K562 (cell line): ENCODE results near the gene ZSCAN22. TPM values are rescaled to one million over a fixed set of nuclear protein-coding genes. Genes with fewer than 3 reads are reported as not detected.

ENCODE experiments used
- ARID4B ChIP-seq: sonication (generic); formaldehyde crosslinking; IDR thresholded peaks from 2 replicates; pipeline ENCODE4 v1.8.0; 2022; ENCODE audit warnings: mild to moderate bottlenecking, missing genetic modification reagents
- CSDE1 ChIP-seq, 2 experiments: fragments of 450-650 bp; IDR thresholded peaks; 2 replicates each; pipeline ENCODE4 v1.6.1; 2016; ENCODE audit warnings: mild to moderate bottlenecking in 1 of 2
- FOXJ3 ChIP-seq: sonication (generic); formaldehyde crosslinking; IDR thresholded peaks from 2 replicates; pipeline ENCODE4 v1.4.0; 2020; ENCODE audit warnings: mild to moderate bottlenecking, missing genetic modification reagents
- NEUROD1 ChIP-seq: fragments of 150-350 bp; IDR thresholded peaks from 2 replicates; pipeline ENCODE4 v1.6.1; 2014; ENCODE audit warnings: borderline replicate concordance, low read length, low read depth; ENCODE audit not compliant: partially characterized antibody
- NONO ChIP-seq, 2 experiments: fragments of 200-400 bp in 1 of 2; fragments of 450-650 bp in 1 of 2; formaldehyde crosslinking in 1 of 2; IDR thresholded peaks; 2 replicates each; pipeline ENCODE4 v1.6.1; 2017; ENCODE audit warnings: low read depth in 2 of 2, mild to moderate bottlenecking in 2 of 2, moderate library complexity in 2 of 2, low read length in 1 of 2
- NR2F6 ChIP-seq: fragments of 450-650 bp; formaldehyde crosslinking; IDR thresholded peaks from 2 replicates; pipeline ENCODE4 v1.4.0; 2020; ENCODE audit warnings: mild to moderate bottlenecking
- TBP ChIP-seq: optimal IDR thresholded peaks from 2 replicates; pipeline ENCODE3; 2011; ENCODE audit warnings: low read depth, low read length, improper control_type of control experiment
- ZNF140 ChIP-seq: fragments of 250-450 bp; sonication (Bioruptor Pico); IDR thresholded peaks from 2 replicates; pipeline ENCODE4 v1.8.0; 2021; ENCODE audit warnings: moderate library complexity, mild to moderate bottlenecking, inconsistent platforms
- polyA plus RNA-seq, 8 experiments: library from polyadenylated mRNA; depleted of rRNA in 4 of 8; stranded (reverse) in 5 of 8; unstranded in 3 of 8; fragments of >200 nt; fragmentation: Nextera tagmentation in 2 of 8; fragmentation: Illumina TruSeq in 1 of 8; extraction: Ambion mirVana in 2 of 8; extraction: Trizol in 1 of 8; gene quantifications; 2 replicates each; pipeline versions ENCODE4 v1.2.1 to v1.2.3, GENCODE V29; 2011 to 2014; ENCODE audit warnings: inconsistent platforms in 1 of 8, missing spikeins in 1 of 8
- total RNA-seq, 7 experiments: library from RNA; depleted of rRNA in 6 of 7; stranded (reverse); fragments of >200 nt in 6 of 7; fragmentation: Illumina TruSeq in 2 of 7; extraction: Trizol in 2 of 7; gene quantifications; 2 replicates each; pipeline versions ENCODE4 v1.2.1 to v1.2.3, GENCODE V29; 2011 to 2021; ENCODE audit warnings: low replicate concordance in 1 of 7
- TF ChIP-seq, protein P1 (sequence below): fragments of 250-450 bp; sonication (Bioruptor Pico); IDR thresholded peaks from 2 replicates; pipeline ENCODE4 v1.4.0; 2020; ENCODE audit warnings: mild to moderate bottlenecking, moderate library complexity
- TF ChIP-seq, protein P2 (sequence below), 2 experiments: fragments of 450-650 bp; conservative IDR thresholded peaks; 2 replicates each; pipeline ENCODE4 v1.6.1; 2017; ENCODE audit warnings: mild to moderate bottlenecking in 2 of 2, moderate library complexity in 2 of 2

Gene ZSCAN22
- total and polyA plus RNA-seq, 9 of the 15 experiments (the other 6 are each of a cell fraction or from before 2014, with no cell fraction given) = 0.98 to 5.3 (median 3.0) TPM

DNA sequence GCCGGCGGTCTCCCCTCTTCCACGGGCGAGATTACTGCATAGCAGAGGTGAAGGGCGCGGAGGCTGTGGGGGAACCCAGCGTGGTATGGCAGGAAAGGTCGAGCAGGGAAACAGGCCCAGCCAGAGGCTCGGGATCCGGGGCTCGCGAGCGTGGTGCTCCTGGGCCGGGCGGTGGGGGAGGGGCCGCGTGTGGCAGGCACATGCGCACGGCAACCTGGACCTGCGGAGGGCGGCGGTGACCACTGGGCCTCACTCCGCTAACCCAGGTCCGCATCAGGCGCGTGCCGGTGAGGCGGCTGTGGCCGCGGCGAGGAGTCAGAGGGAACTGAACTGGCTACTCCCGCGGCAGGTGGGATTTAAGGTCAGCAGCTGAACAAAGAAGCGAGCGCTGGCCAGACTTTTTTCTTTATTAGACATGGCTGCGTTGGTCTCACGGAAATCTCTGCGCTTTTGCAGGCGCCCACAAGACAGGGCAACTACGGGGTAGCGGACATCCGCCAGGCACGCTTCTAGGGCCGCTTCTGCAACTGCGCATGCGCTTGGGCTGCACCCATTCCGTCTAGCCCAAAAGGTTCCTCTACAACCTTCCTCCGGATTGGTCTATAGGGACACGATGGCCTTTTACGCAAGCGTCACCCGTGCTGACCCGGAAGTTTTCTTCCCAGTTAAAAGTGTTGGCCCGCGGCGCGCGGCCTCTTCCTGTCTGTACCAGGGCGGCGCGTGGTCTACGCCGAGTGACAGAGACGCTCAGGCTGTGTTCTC is 60.0 kb downstream of the ZSCAN22 start, which contains the start of gene RPS5 (continued):
- peak; percentile 47; the same call in 1 of the 2 replicates for TF ChIP-seq ARID4B
- no peak for TF ChIP-seq NEUROD1
- TF ChIP-seq CSDE1 (IDR thresholded peaks at IDR 0.05) = no peak
- TF ChIP-seq, protein P1, sequence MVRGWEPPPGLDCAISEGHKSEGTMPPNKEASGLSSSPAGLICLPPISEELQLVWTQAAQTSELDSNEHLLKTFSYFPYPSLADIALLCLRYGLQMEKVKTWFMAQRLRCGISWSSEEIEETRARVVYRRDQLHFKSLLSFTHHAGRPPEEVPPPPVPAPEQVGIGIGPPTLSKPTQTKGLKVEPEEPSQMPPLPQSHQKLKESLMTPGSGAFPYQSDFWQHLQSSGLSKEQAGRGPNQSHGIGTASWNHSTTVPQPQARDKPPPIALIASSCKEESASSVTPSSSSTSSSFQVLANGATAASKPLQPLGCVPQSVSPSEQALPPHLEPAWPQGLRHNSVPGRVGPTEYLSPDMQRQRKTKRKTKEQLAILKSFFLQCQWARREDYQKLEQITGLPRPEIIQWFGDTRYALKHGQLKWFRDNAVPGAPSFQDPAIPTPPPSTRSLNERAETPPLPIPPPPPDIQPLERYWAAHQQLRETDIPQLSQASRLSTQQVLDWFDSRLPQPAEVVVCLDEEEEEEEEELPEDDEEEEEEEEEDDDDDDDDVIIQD (CRISPR knock-in tag) = no peak
- TF ChIP-seq ZNF140 (CRISPR knock-in tag) = no peak
- TF ChIP-seq NONO (IDR thresholded peaks at IDR 0.05; ENCODE audit: low read depth in 2 of 2, low read length in 1 of 2) = peak in 1 of 2 experiments; percentile 59; a peak in 1 of 4 replicates
- TF ChIP-seq, protein P2, sequence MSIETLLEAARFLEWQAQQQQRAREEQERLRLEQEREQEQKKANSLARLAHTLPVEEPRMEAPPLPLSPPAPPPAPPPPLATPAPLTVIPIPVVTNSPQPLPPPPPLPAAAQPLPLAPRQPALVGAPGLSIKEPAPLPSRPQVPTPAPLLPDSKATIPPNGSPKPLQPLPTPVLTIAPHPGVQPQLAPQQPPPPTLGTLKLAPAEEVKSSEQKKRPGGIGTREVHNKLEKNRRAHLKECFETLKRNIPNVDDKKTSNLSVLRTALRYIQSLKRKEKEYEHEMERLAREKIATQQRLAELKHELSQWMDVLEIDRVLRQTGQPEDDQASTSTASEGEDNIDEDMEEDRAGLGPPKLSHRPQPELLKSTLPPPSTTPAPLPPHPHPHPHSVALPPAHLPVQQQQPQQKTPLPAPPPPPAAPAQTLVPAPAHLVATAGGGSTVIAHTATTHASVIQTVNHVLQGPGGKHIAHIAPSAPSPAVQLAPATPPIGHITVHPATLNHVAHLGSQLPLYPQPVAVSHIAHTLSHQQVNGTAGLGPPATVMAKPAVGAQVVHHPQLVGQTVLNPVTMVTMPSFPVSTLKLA (conservative IDR thresholded peaks at IDR 0.05) = peak; percentile 96 to 97
- no peak for TF ChIP-seq FOXJ3 (CRISPR knock-in tag)
- TF ChIP-seq NR2F6 (CRISPR knock-in tag) = no peak
- peak; percentile 99 for TF ChIP-seq TBP
